ENCODE measurements around the gene CKS1B. TPM values are rescaled to one million over a fixed set of nuclear protein-coding genes. Genes with fewer than 3 reads are reported as not detected.

Gene CKS1B
- total RNA-seq, 6 experiments from 2014 or later: 14.9 to 51.7 (median 23.1) TPM

GRCh38 chr1:154934358-154934948 is 40.0 kb upstream of the CKS1B start:
- no peak for ATAC-seq
- H3K36me3 ChIP-seq: no peaks in the 10 kb centered on the region
- 100% methylated on average over 3 of the region's 5 CpGs for WGBS (ENCODE audit: insufficient coverage, low coverage, low lambda C conversion rate, missing lambda C conversion rate)
- no peak overlapping the region for H3K4me3 ChIP-seq
- peaks cover 0 to 33% (median 14%) of the 10 kb centered on the region in 4 donors for H3K4me1 ChIP-seq
- TF ChIP-seq CTCF (IDR thresholded peaks at IDR 0.05) (no peak), POLR2A (IDR thresholded peaks at IDR 0.05) (no peak)
- no peak for DNase-seq
- intact Hi-C loops (cut with DNase I): no loop called here
- H3K27me3 ChIP-seq: no peaks in the 10 kb centered on the region
- peak overlapping the region in 1 of 3 donors; percentile 12 for H3K27ac ChIP-seq
- H3K9me3 ChIP-seq: no peaks in the 10 kb centered on the region

DNA sequence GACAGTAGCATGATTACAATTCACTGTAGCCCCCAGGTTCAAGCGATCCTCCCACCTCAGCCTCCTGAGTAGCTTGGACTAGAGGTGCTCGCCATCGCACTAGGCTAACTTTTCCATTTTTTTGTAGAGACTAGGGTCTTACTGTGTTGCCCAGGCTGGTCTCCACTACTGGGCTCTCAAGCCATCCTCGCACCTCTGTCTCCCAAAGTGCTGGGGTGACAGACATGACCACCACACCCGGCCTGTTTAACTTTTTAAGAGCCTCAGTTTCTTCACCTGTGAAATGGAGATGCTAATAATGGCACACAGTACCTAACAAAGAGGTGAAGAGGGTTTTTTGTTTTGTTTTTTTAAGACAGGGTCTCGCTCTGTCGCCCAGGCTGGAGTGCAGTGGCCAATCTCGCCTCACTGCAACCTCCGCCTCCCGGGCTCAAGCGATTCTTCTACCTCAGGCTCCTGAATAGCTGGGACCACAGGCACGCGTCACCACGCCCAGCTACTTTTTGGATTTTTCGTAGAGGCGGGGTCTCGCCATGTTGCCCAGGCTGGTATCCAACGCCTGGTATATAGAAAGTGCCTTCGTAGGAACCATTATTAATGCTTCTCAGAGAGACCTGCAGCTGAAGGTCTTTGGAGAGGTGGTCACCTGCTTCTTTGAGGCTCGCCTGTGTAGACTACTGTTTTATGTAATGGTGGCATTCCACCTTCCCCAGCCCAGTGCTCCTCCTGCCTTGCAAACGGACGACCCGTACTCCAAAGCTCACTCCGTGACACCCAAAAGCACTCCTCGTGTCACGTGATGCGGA is 38.5 kb upstream of the CKS1B start:
- H3K4me3 ChIP-seq: peak overlapping the region; percentile 60 to 76 (median 68)
- H3K27ac ChIP-seq: peak overlapping the region; percentile 99 to 100 (median 99)
- no peaks in the 10 kb centered on the region for H3K27me3 ChIP-seq
- DNase-seq: no peak
- WGBS (ENCODE audit: insufficient coverage, low coverage, low lambda C conversion rate, missing lambda C conversion rate): 33% methylated on average over 26 of the region's 27 CpGs
- intact Hi-C loops (cut with DNase I): no loop called here
- TF ChIP-seq POLR2A (IDR thresholded peaks at IDR 0.05) (no peak), CTCF (IDR thresholded peaks at IDR 0.05) (no peak)
- H3K36me3 ChIP-seq: no peaks in the 10 kb centered on the region
- no peaks in the 10 kb centered on the region for H3K9me3 ChIP-seq
- H3K4me1 ChIP-seq: peaks cover 0 to 33% (median 13%) of the 10 kb centered on the region in 4 donors
- ATAC-seq: no peak

DNA sequence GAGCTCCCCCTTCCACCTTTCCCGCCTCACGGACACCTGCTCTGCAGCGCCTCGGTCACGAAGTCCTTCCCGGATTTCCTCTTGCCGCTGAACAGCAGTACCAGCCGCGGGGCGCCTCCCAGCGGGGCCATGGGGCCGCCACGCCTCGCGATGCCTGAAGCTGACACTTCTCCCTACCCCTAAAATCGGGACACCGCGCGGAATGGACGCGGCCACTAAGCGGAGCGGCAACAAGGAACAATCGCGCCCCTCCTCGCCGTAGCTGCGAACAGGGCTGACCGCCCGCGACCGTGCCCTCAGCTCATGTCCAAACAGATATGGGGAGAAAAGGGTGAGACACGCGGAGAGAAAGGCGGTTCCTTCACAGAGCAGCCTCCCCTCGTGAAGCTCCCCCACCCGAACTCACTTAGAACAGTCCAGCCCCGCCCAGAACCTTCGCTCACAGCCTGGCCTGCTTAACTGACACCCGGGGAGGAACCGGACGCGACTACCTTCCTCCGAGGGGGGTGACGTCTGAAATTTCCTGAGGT is 37.9 kb upstream of the CKS1B start, which contains the start of gene PMVK:
Gene PMVK, minus strand, starts transcription at position 165 of the 530 bp plus-strand sequence. Its CDS starts 34 bp downstream, at position 131.
- H3K27me3 ChIP-seq: no peaks in the 10 kb centered on the region
- TF ChIP-seq POLR2A (IDR thresholded peaks at IDR 0.05) (peak; percentile 92), CTCF (IDR thresholded peaks at IDR 0.05) (peak in 3 of 4 donors; percentile 37 to 54 (median 47))
- H3K36me3 ChIP-seq: no peaks in the 10 kb centered on the region
- ATAC-seq (peak; percentile 86 to 89 (median 86)), DNase-seq (peak; percentile 95 to 98 (median 98))
- peak within 1 kb of the TSS; percentile 99 to 100 (median 99) for H3K27ac ChIP-seq
- intact Hi-C loops (cut with DNase I): no loop called here
- whole genome bisulfite sequencing (ENCODE audit: insufficient coverage, low coverage, low lambda C conversion rate, missing lambda C conversion rate): 0% methylated on average over 21 of the region's 45 CpGs
- H3K4me1 ChIP-seq: peaks cover 0 to 28% (median 8%) of the 10 kb centered on the region in 4 donors
- no peaks in the 10 kb centered on the region for H3K9me3 ChIP-seq
- peak within 1 kb of the TSS; percentile 60 to 76 (median 68) for H3K4me3 ChIP-seq

- H3K4me1 ChIP-seq: peaks cover 0 to 28% (median 8%) of the 10 kb centered on the region in 4 donors
- no peaks in the 10 kb centered on the region for H3K36me3 ChIP-seq
- no peaks in the 10 kb centered on the region for H3K9me3 ChIP-seq
- H3K27me3 ChIP-seq: no peaks in the 10 kb centered on the region
- TF ChIP-seq CTCF (IDR thresholded peaks at IDR 0.05) (peak in 2 of 4 donors; percentile 11 to 38), POLR2A (IDR thresholded peaks at IDR 0.05) (peak; percentile 65)
- DNase-seq: peak; percentile 92 to 95 (median 92)
- 1% methylated on average over 32 of the region's 36 CpGs for WGBS (ENCODE audit: insufficient coverage, low coverage, low lambda C conversion rate, missing lambda C conversion rate)
- peak overlapping the region; percentile 60 to 76 (median 68) for H3K4me3 ChIP-seq
- peak overlapping the region; percentile 99 to 100 (median 99) for H3K27ac ChIP-seq
- intact Hi-C loops (cut with DNase I): no loop called here
- peak; percentile 77 to 84 (median 80) for ATAC-seq
Observed at GRCh38 chr1:154937085-154937987, 37.1 kb upstream of the CKS1B start.
